Heart left ventricle (tissue), 13 donors: ENCODE data around the gene GPR176.

Source experiments
- POLR2A ChIP-seq, 2 donors: fragments of 450-650 bp; IDR thresholded peaks; one replicate each; pipeline ENCODE4 v1.6.1; 2017; ENCODE audit warnings: antibody characterized with exemption in 2 of 2, mild to moderate bottlenecking in 2 of 2, moderate library complexity in 2 of 2
- TF ChIP-seq, protein P1 (sequence below), 12 donors: fragments of 200-600 bp; sonication (generic) in 4 of 12; IDR thresholded peaks; one replicate each; pipeline versions ENCODE4 v1.5.0 to v1.8.0; 2018 to 2022; ENCODE audit warnings: antibody characterized with exemption in 12 of 12, mild to moderate bottlenecking in 5 of 12
- donor health status: ischemic (EF 13 %, LVEDD 7.1; RV severe dilation, severe dysfunction).
- donor health status: DM: no; HTN: yes; CAD: no.
- donor health status: DM: no; HTN: no; CAD: no.
- donor health status: ischemic (EF 25% LVEDD 6.9; RV normal size, moderate dysfunction).
- donor health status: ischemic (EF 25% LVEDD 5.7; RV mildly dilated, moderate dysfunction).
- donor health status: ischemic (EF 35%, LVEDD 5.7; RV mildly dilated, moderate dysfunction).
- donor health status: nonischemic (EF 11% LVEDD 7.7; RV severe dilation, severe dysfunction).
- donor health status: DM: yes; HTN: yes; CAD: no.
- donor health status: PGD.
- donor health status: ischemic (EF 29% LVEDD 5.4; RV normal size, mild dysfunction).
- donor health status: nonischemic (EF 23%, LVEDD 6.1; RV moderate dilation, normal function).

DNA sequence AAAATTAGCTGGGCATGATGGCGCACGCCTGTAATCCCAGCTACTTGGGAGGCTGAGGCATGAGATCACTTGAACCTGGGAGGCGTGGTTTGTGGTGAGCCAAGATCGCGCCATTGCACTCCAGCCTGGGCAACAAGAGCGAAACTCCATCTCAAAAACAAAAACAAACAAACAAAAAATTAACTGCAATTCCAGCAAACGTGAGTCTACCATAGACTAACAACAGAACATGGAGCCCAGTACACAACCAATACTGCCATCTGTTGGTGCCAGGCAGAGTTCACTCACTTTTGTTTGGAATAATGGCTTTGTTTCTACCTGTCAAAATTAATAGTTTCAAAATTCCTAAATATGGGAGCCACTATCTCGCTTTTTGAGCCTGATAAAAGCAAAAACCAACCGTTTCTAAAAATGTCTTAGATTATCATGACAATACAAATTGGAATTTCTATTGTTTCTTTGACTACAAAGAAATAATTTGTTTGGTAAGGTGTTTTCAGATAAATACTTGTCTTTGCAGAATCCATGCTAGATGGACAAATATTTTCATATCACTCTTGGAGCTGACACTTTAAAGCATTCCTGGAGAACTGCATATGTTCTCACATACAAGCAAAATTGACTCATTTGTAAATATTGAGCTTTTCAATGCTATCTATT, 45.0 kb downstream of the GPR176 start:
- TF ChIP-seq, protein P1, sequence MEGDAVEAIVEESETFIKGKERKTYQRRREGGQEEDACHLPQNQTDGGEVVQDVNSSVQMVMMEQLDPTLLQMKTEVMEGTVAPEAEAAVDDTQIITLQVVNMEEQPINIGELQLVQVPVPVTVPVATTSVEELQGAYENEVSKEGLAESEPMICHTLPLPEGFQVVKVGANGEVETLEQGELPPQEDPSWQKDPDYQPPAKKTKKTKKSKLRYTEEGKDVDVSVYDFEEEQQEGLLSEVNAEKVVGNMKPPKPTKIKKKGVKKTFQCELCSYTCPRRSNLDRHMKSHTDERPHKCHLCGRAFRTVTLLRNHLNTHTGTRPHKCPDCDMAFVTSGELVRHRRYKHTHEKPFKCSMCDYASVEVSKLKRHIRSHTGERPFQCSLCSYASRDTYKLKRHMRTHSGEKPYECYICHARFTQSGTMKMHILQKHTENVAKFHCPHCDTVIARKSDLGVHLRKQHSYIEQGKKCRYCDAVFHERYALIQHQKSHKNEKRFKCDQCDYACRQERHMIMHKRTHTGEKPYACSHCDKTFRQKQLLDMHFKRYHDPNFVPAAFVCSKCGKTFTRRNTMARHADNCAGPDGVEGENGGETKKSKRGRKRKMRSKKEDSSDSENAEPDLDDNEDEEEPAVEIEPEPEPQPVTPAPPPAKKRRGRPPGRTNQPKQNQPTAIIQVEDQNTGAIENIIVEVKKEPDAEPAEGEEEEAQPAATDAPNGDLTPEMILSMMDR (IDR thresholded peaks at IDR 0.05) = peak; percentile 34 to 67 (median 52)
- TF ChIP-seq POLR2A (IDR thresholded peaks at IDR 0.05) = no peak
